CD4-positive, alpha-beta T cell (primary cell): ENCODE results near the gene QKI. TPM values are rescaled to one million over a fixed set of nuclear protein-coding genes. Genes with fewer than 3 reads are reported as not detected.

Source experiments
- ATAC-seq: fragments of 200-7000 bp; cut with Tn5 transposase; one replicate; pipeline ENCODE4 v1.10.0; 2022; ENCODE audit warnings: mild to moderate bottlenecking; ENCODE audit not compliant: poor library complexity
- CTCF ChIA-PET: fragments of 350-600 bp; sonication (Branson Sonifier 250); formaldehyde crosslinking; loops from one replicate; lab custom pipeline; 2021; ENCODE audit warnings: antibody characterized with exemption, inconsistent platforms; lab: Charles Lee
- POLR2A ChIA-PET: fragments of 350-600 bp; sonication (Branson Sonifier 250); formaldehyde crosslinking; loops from one replicate; lab custom pipeline; 2021; ENCODE audit warnings: antibody characterized with exemption, inconsistent platforms; lab: Charles Lee
- DNase-seq, 14 experiments: peaks; one replicate each; pipeline ENCODE4 v3.0.0-alpha.2; 2013 to 2020; ENCODE audit warnings: mixed read lengths in 2 of 14
- H3K27ac ChIP-seq, 2 donors: one replicate each; pipeline versions ENCODE4 v1.5.1 to v1.7.0; 2013; ENCODE audit warnings: low read length in 2 of 2, low read depth in 1 of 2, mild to moderate bottlenecking in 1 of 2
- H3K27me3 ChIP-seq, 2 experiments: 1 replicate in 1 of 2; 2 replicates in 1 of 2; pipeline versions ENCODE4 v1.6.1 to v1.7.0; 2013; ENCODE audit warnings: low read length in 2 of 2, control low read depth in 1 of 2, mild to moderate bottlenecking in 1 of 2, moderate library complexity in 1 of 2; ENCODE audit not compliant: insufficient read depth in 2 of 2, control insufficient read depth in 1 of 2
- H3K36me3 ChIP-seq: one replicate; pipeline ENCODE4 v1.6.1; 2013; ENCODE audit warnings: low read length, control low read depth; ENCODE audit not compliant: insufficient read depth
- H3K4me1 ChIP-seq: one replicate; pipeline ENCODE4 v1.6.1; 2013; ENCODE audit warnings: low read length, control low read depth; ENCODE audit not compliant: insufficient read depth
- H3K4me3 ChIP-seq: one replicate; pipeline ENCODE4 v1.5.1; 2013; ENCODE audit warnings: mild to moderate bottlenecking, low read length, moderate library complexity
- H3K9me3 ChIP-seq, 2 experiments: 1 replicate in 1 of 2; 2 replicates in 1 of 2; pipeline versions ENCODE4 v1.6.1 to v1.7.0; 2013; ENCODE audit warnings: low read length in 2 of 2, mild to moderate bottlenecking in 2 of 2, control low read depth in 1 of 2, moderate library complexity in 1 of 2; ENCODE audit not compliant: control insufficient read depth in 1 of 2, insufficient read depth in 1 of 2
- H3K27ac Mint-ChIP-seq: one replicate; pipeline ENCODE4 v1.8.0; 2020; ENCODE audit warnings: mixed read lengths
- H3K27me3 Mint-ChIP-seq: one replicate; pipeline ENCODE4 v1.8.0; 2021; ENCODE audit warnings: mixed read lengths
- H3K36me3 Mint-ChIP-seq: one replicate; pipeline ENCODE4 v1.8.0; 2021; ENCODE audit warnings: low read depth, mixed read lengths
- H3K4me1 Mint-ChIP-seq: one replicate; pipeline ENCODE4 v1.8.0; 2021; ENCODE audit warnings: low read depth, mixed read lengths
- H3K4me3 Mint-ChIP-seq: one replicate; pipeline ENCODE4 v1.8.0; 2020; ENCODE audit warnings: mild to moderate bottlenecking, mixed read lengths
- H3K9me3 Mint-ChIP-seq: one replicate; pipeline ENCODE4 v1.8.0; 2020; ENCODE audit warnings: mixed read lengths
- intact Hi-C, 2 experiments: fragments of 100-400 bp; cut with DNase I in 1 of 2; cut with micrococcal nuclease in 1 of 2; formaldehyde crosslinking; loops; one replicate each; pipeline versions ENCODE4 v1.15.1 to v1.9.0; 2023 to 2025; cut with DNase I, micrococcal nuclease
- total RNA-seq, 174 experiments: library from RNA in 2 of 174; stranded (reverse) in 2 of 174; gene quantifications; one replicate each; pipeline ENCODE4 v1.2.3 and lab custom pipeline; 2021 to 2026
- TF ChIP-seq, protein P1 (sequence below): fragments of 200-600 bp; IDR thresholded peaks from one replicate; pipeline ENCODE4 v1.8.0; 2022; ENCODE audit warnings: antibody characterized with exemption, mild to moderate bottlenecking

Gene QKI
- total RNA-seq, 2 experiments from 2014 or later: 60.7 to 67.3 TPM

DNA sequence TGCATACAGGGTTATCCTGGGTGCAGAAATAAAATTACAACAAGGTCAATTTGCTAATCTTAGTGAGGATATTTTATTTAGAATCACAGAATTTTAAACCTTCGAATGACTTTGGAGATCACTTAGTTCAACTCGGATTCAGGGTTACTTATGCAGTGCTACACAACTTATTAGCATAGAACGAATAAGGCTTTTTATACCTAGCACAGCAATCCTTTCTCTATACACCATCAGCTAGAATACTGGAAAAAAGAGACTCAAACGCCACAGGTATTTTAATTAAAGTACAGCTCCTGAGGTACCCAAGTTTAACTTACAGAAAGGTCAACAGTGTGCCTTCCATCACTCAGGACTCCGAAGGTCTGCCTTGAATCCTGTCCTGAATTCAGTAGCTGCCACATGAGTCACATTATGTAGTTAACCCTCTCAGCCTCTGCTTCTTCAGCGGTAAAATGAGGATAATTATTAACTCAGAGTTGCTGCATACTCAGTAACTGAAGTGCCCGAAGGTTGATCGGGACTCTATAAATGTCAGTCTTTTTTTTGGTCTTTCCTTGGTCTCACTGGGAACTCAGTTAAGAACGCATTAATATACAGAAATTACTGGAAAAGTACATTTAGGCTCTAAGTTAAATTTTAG is 6.0 kb upstream of the QKI start:
- TF ChIP-seq, protein P1, sequence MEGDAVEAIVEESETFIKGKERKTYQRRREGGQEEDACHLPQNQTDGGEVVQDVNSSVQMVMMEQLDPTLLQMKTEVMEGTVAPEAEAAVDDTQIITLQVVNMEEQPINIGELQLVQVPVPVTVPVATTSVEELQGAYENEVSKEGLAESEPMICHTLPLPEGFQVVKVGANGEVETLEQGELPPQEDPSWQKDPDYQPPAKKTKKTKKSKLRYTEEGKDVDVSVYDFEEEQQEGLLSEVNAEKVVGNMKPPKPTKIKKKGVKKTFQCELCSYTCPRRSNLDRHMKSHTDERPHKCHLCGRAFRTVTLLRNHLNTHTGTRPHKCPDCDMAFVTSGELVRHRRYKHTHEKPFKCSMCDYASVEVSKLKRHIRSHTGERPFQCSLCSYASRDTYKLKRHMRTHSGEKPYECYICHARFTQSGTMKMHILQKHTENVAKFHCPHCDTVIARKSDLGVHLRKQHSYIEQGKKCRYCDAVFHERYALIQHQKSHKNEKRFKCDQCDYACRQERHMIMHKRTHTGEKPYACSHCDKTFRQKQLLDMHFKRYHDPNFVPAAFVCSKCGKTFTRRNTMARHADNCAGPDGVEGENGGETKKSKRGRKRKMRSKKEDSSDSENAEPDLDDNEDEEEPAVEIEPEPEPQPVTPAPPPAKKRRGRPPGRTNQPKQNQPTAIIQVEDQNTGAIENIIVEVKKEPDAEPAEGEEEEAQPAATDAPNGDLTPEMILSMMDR: no peak
- ChIA-PET CTCF (no interaction called here), POLR2A (no interaction called here)

DNA sequence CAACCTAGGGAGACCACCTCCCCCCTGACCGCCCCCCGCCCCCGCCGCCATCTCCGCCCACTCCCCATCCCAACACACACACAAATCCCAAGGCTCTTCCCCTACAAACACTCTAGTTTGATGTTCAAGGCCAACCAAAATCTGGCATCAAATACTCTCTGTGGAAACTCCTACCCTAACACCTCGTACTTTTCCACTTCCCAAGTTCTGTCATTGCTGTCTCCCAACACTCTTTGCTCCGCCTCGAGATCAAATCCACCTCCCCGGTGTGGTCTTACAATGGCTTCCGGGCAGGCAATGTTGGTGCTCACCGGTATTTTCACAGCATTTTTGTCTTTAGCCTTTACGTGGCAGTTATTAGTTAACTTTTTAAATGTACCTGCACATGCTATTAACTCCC is 4.8 kb upstream of the QKI start:
- Mint-ChIP-seq H3K27me3 (no peaks in the 10 kb centered on the region), H3K4me3 (no peak overlapping the region), H3K9me3 (no peaks in the 10 kb centered on the region), H3K36me3 (no peaks in the 10 kb centered on the region), H3K4me1 (peaks cover 34% of the 10 kb centered on the region), H3K27ac (no peak overlapping the region)
- Histone ChIP-seq H3K9me3 (no peaks in the 10 kb centered on the region), H3K4me1 (peaks cover 17% of the 10 kb centered on the region), H3K36me3 (no peaks in the 10 kb centered on the region), H3K27ac (no peak overlapping the region), H3K4me3 (no peak overlapping the region), H3K27me3 (no peaks in the 10 kb centered on the region)
- TF ChIP-seq, protein P1: no peak
- ATAC-seq (no peak), DNase-seq (no peak)
- ChIA-PET POLR2A (no interaction called here), CTCF (no interaction called here)
- intact Hi-C loops: loop anchor here (5.0 to 10.0 kb wide), 2 partner anchors 682 to 685 kb away; partner anchors contain the start of genes PACRG (in 2 of the 2) and PRKN (in 2 of the 2)

More for the DNA sequence above, 6.0 kb upstream of the QKI start:
- H3K27ac ChIP-seq: no peak overlapping the region
- Mint-ChIP-seq H3K36me3 (no peaks in the 10 kb centered on the region), H3K4me1 (peaks cover 34% of the 10 kb centered on the region), H3K27me3 (no peaks in the 10 kb centered on the region), H3K9me3 (no peaks in the 10 kb centered on the region), H3K4me3 (no peak overlapping the region), H3K27ac (no peak overlapping the region)
- H3K4me1 ChIP-seq: peaks cover 20% of the 10 kb centered on the region
- ATAC-seq: no peak
- no peak for DNase-seq
- H3K27me3 ChIP-seq: no peaks in the 10 kb centered on the region
- H3K9me3 ChIP-seq: no peaks in the 10 kb centered on the region
- no peak overlapping the region for H3K4me3 ChIP-seq
- no peaks in the 10 kb centered on the region for H3K36me3 ChIP-seq
- intact Hi-C loops: no loop called here

DNA sequence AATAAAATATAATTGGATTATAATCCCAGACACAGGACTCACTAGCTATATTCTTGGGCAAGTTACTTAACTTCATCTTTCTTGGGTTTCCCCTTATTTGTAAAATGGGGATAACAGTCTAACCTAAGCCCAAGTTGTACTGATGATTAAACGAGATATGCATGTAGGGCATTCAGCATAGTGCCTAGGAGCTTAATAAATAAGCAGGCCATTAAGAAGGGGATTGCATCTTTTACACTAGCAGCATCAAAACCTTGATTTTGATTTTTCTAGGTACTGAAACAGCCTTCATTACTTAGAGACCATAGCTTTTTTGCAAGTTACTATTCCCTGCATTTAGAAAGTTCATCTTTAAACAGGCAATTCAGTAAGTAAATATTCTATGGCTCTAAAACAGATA is 2.2 kb upstream of the QKI start:
- POLR2A ChIA-PET: interaction anchor here (1.0 kb wide), 2 partner anchors 46 to 48 kb away, joined by 3 to 4 read pairs; no protein-coding TSS in a partner anchor
- Histone ChIP-seq H3K27ac (no peak overlapping the region), H3K36me3 (no peaks in the 10 kb centered on the region), H3K4me3 (peak overlapping the region; percentile 83), H3K4me1 (peaks cover 3% of the 10 kb centered on the region), H3K27me3 (no peaks in the 10 kb centered on the region), H3K9me3 (no peaks in the 10 kb centered on the region)
- CTCF ChIA-PET: no interaction called here
- DNase-seq: peak in 2 of 14 experiments; percentile 29 to 32
- intact Hi-C loops: loop anchor here (5.0 to 10.0 kb wide), 2 partner anchors 685 to 688 kb away; partner anchors contain the start of genes PACRG (in 2 of the 2) and PRKN (in 2 of the 2)
- Mint-ChIP-seq H3K27me3 (no peaks in the 10 kb centered on the region), H3K9me3 (no peaks in the 10 kb centered on the region), H3K36me3 (peaks cover 6% of the 10 kb centered on the region), H3K4me3 (peak overlapping the region; percentile 84), H3K4me1 (peaks cover 29% of the 10 kb centered on the region), H3K27ac (peak overlapping the region; percentile 87)
- TF ChIP-seq, protein P1: no peak
- ATAC-seq: no peak
